ENCODE data around the gene PLEKHO2.

GRCh38 chr15:64850778-64851502, 9.2 kb downstream of the PLEKHO2 start:
- no peak for TF ChIP-seq CTCF (IDR thresholded peaks at IDR 0.05)
- TF ChIP-seq POLR2A (IDR thresholded peaks at IDR 0.05), result no peak
